ENCODE results near the gene LMNA.
"Not testable (repeated sequence)": the region's sequence is repeated elsewhere in the genome, so short reads cannot be mapped to it uniquely, and the experiment has no call there.

LMNA gene

GRCh38 chr1:156104861-156105832, 9.4 kb upstream of the LMNA start:
- DNase-seq: no peak

- DNase-seq: no peak
Observed at GRCh38 chr1:156106624-156107488, 7.7 kb upstream of the LMNA start.

- DNase-seq: no peak
Observed at GRCh38 chr1:156108057-156108456, 6.5 kb upstream of the LMNA start.

GRCh38 chr1:156108664-156109241, 5.8 kb upstream of the LMNA start:
- DNase-seq: no peak

GRCh38 chr1:156110252-156110651, 4.3 kb upstream of the LMNA start:
- DNase-seq: no peak

- no peak for DNase-seq
Observed at GRCh38 chr1:156111355-156111962, 3.1 kb upstream of the LMNA start.

- DNase-seq: no peak
Observed at GRCh38 chr1:156112276-156113137, 2.0 kb upstream of the LMNA start.

GRCh38 chr1:156113282-156113950, 1.1 kb upstream of the LMNA start:
- DNase-seq: no peak

GRCh38 chr1:156114919-156115513, 505 bp downstream of the LMNA start:
- no peak for DNase-seq

- no peak for DNase-seq
Observed at GRCh38 chr1:156115514-156116374, 1.2 kb downstream of the LMNA start.

GRCh38 chr1:156116731-156117130, 2.2 kb downstream of the LMNA start:
- not testable (repeated sequence) for DNase-seq

GRCh38 chr1:156117414-156118176, 3.1 kb downstream of the LMNA start:
- no peak for DNase-seq

- no peak for DNase-seq
Observed at GRCh38 chr1:156118177-156118868, 3.8 kb downstream of the LMNA start.

- no peak for DNase-seq
Observed at GRCh38 chr1:156119503-156120209, 5.1 kb downstream of the LMNA start.

GRCh38 chr1:156120318-156120717, 5.8 kb downstream of the LMNA start:
- no peak for DNase-seq

- DNase-seq: not testable (repeated sequence)
Observed at GRCh38 chr1:156121005-156121404, 6.5 kb downstream of the LMNA start.

GRCh38 chr1:156121457-156121856, 6.9 kb downstream of the LMNA start:
- no peak for DNase-seq

GRCh38 chr1:156122086-156122485, 7.6 kb downstream of the LMNA start:
- no peak for DNase-seq
